Lung (tissue), 12 donors: ENCODE measurements around the gene MAPKAPK5. TPM values are rescaled to one million over a fixed set of nuclear protein-coding genes. Genes with fewer than 3 reads are reported as not detected.

ENCODE experiments used
- ATAC-seq: fragments of 200-7000 bp; cut with Tn5 transposase; one replicate; pipeline ENCODE4 v1.9.1; 2020; ENCODE audit warnings: moderate number of reproducible peaks; ENCODE audit not compliant: insufficient read depth, low FRiP score
- DNase-seq, 3 donors: peaks; one replicate each; pipeline ENCODE4 v3.0.0-alpha.2; 2013 to 2017
- H3K27ac ChIP-seq, 2 donors: one replicate each; pipeline ENCODE4 v1.5.1; 2013; ENCODE audit warnings: mild to moderate bottlenecking in 2 of 2, moderate library complexity in 2 of 2, control low read depth in 1 of 2, inconsistent platforms in 1 of 2, low read depth in 1 of 2, low read length in 1 of 2
- H3K27me3 ChIP-seq, 3 donors: one replicate each; pipeline ENCODE4 v1.5.1; 2013; ENCODE audit warnings: low read length in 2 of 3; ENCODE audit not compliant: control insufficient read depth in 3 of 3, insufficient read depth in 3 of 3
- H3K36me3 ChIP-seq, 4 donors: one replicate each; pipeline ENCODE4 v1.5.1; 2013; ENCODE audit warnings: low read length in 4 of 4, mild to moderate bottlenecking in 1 of 4, moderate library complexity in 1 of 4; ENCODE audit not compliant: control insufficient read depth in 4 of 4, insufficient read depth in 4 of 4
- H3K4me1 ChIP-seq, 5 donors: one replicate each; pipeline ENCODE4 v1.5.1; 2013; ENCODE audit warnings: low read length in 5 of 5, mild to moderate bottlenecking in 2 of 5, moderate library complexity in 1 of 5; ENCODE audit not compliant: control insufficient read depth in 5 of 5, insufficient read depth in 5 of 5
- H3K4me3 ChIP-seq: one replicate; pipeline ENCODE4 v1.5.1; 2013; ENCODE audit warnings: mild to moderate bottlenecking, control low read depth, moderate library complexity
- H3K9ac ChIP-seq, 2 donors: one replicate each; pipeline ENCODE4 v1.5.1; 2013; ENCODE audit warnings: low read length in 2 of 2, control low read depth in 1 of 2; ENCODE audit not compliant: insufficient read depth in 1 of 2
- H3K9me3 ChIP-seq, 4 donors: one replicate each; pipeline ENCODE4 v1.5.1; 2013; ENCODE audit warnings: low read length in 3 of 4, mild to moderate bottlenecking in 1 of 4, moderate library complexity in 1 of 4; ENCODE audit not compliant: control insufficient read depth in 4 of 4, insufficient read depth in 3 of 4
- CTCF ChIP-seq: IDR thresholded peaks from 2 replicates; pipeline ENCODE4 v1.5.1; 2012; ENCODE audit warnings: mild to moderate bottlenecking; ENCODE audit errors: control extremely low read depth, extremely low read depth
- WGBS, 2 donors: extraction: QIAGEN DNeasy Blood & Tissue Kit; methylation state at CpG; one replicate each; pipeline ENCODE4 v1.1.7; 2013; 5-methylcytosine and 5-hydroxymethylcytosine counted together
- polyA plus RNA-seq, 2 donors: library from polyadenylated mRNA; stranded (reverse); fragments of 200-250 nt; gene quantifications; one replicate each; pipeline ENCODE4 v1.2.1, GENCODE V29; 2013
- total RNA-seq, 2 donors: library from RNA; depleted of rRNA in 1 of 2; stranded (reverse); fragments of >200 nt in 1 of 2; gene quantifications; one replicate each; pipeline ENCODE4 v1.2.1, GENCODE V29; 2014 to 2021
- donor health status: control.
- donor health status: control.
- donor health status: Bipolar disorder and iron deficiency.
- donor health status: healthy.
- donor health status: DM: yes; HTN: yes; CAD: no.

MAPKAPK5 gene
- total and polyA plus RNA-seq, 4 donors: 15.4 to 46.3 (median 37.2) TPM

DNA sequence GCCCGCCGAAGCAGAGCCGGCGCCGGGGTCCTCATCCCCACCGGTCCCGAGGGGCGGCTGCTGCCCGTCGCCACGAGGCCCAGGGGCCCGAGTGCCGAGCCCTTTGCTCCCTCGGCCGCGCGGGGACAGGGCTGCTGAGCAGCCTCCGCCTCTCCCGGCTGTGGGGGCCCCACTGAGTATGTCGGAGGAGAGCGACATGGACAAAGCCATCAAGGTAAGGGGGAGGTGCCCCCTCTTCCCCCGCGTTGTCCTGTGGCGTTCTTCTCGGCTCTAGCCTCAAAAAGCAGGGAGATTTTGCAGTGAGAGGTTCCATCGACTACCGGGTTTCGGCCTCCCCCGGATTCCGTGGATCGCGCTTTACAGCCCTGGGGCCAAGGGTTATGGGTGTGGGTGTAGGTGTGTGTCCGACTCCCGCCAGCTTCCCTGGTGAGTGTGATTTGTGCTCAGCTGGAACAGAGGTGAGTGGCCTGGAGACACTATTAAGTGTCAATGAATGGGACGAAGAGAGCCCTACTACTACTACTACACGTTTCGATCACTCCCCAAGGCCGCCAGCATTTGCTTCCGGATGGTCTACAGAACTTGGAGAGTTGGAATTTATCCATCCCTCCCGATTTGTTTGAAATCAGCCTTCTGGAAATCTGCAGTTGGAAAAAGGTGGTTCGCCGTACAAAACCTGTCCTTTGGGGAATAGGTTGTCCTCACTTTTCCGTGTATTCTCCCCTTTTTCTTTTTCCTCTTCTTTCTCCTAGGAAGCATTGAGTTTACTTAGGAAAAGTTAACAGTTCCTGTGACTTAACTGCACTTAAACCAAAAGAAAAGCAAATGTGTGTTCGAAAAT, 748 bp downstream of the MAPKAPK5 start:
- peak; percentile 7 for ATAC-seq
- 3 to 5% methylated on average over 42 to 44 of the region's 44 CpGs for WGBS, 2 donors
- DNase-seq: peak; percentile 13 to 19 (median 19)
- H3K9me3 ChIP-seq: no peaks in the 10 kb centered on the region
- peak overlapping the region; percentile 92 to 100 for H3K27ac ChIP-seq
- H3K4me3 ChIP-seq: peak overlapping the region; percentile 96
- H3K9ac ChIP-seq: peak overlapping the region; percentile 92
- H3K36me3 ChIP-seq: peaks cover 0 to 9% (median 6%) of the 10 kb centered on the region in 4 donors
- TF ChIP-seq CTCF: no peak
- peaks cover 6 to 19% (median 10%) of the 10 kb centered on the region in 5 donors for H3K4me1 ChIP-seq
- H3K27me3 ChIP-seq: no peaks in the 10 kb centered on the region

DNA sequence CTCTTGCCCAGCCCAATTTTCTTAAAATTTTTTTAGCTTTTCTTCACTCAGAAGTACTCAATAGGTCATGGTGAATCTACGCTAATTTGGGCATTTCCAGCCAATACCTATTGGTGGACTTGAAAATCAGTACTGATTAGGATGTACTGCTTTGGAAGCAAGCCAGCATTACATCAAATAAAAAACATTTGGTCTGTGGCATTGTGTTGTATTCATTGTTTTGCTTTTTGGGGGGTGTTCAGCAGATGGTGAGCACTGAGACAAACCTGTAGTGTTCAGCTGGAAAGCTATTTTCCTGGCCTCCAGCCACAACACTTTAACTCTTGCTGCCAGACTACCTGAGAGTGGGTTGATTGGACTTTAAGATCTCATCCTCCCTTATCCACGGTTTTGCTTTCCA, 4.0 kb downstream of the MAPKAPK5 start:
- H3K9me3 ChIP-seq: no peaks in the 10 kb centered on the region
- ATAC-seq (no peak), DNase-seq (no peak)
- H3K27ac ChIP-seq: no peak overlapping the region
- WGBS, 2 donors: 78 to 89% methylated on average over 2 of the region's 2 CpGs
- H3K27me3 ChIP-seq: no peaks in the 10 kb centered on the region
- no peak for TF ChIP-seq CTCF
- no peak overlapping the region for H3K9ac ChIP-seq
- H3K36me3 ChIP-seq: peaks cover 0 to 16% (median 6%) of the 10 kb centered on the region in 4 donors
- H3K4me3 ChIP-seq: no peak overlapping the region
- peaks cover under 1 to 9% (median 3%) of the 10 kb centered on the region in 5 donors for H3K4me1 ChIP-seq

- no peaks in the 10 kb centered on the region for H3K27me3 ChIP-seq
- no peak for DNase-seq
- TF ChIP-seq CTCF: no peak
- 88 to 93% methylated on average over 2 of the region's 2 CpGs for WGBS, 2 donors
- no peak overlapping the region for H3K27ac ChIP-seq
- H3K4me3 ChIP-seq: peak overlapping the region; percentile 16
- peaks cover 0 to 2% (median 0%) of the 10 kb centered on the region in 5 donors for H3K4me1 ChIP-seq
- peaks cover 2 to 12% (median 6%) of the 10 kb centered on the region in 4 donors for H3K36me3 ChIP-seq
- no peaks in the 10 kb centered on the region for H3K9me3 ChIP-seq
- ATAC-seq: no peak
- no peak overlapping the region for H3K9ac ChIP-seq
These were observed 8.5 kb downstream of the MAPKAPK5 start for GRCh38 chr12:111850526-111850925.
